Hepatocyte (in vitro differentiated cells): Measurements from ENCODE around the gene KDM4C.

ENCODE experiments used
- EZH2 ChIP-seq: fragments of 200-600 bp; sonication (generic); IDR thresholded peaks from 2 replicates; pipeline ENCODE4 v1.6.1; 2016; ENCODE audit warnings: antibody characterized with exemption, mild to moderate bottlenecking, borderline replicate concordance
- EZH2phosphoT487 ChIP-seq: fragments of 200-600 bp; sonication (generic); IDR thresholded peaks from one replicate; pipeline ENCODE4 v1.6.1; 2018; ENCODE audit warnings: antibody characterized with exemption, mild to moderate bottlenecking, low read depth, moderate library complexity; ENCODE audit not compliant: unreplicated experiment, severe bottlenecking

DNA sequence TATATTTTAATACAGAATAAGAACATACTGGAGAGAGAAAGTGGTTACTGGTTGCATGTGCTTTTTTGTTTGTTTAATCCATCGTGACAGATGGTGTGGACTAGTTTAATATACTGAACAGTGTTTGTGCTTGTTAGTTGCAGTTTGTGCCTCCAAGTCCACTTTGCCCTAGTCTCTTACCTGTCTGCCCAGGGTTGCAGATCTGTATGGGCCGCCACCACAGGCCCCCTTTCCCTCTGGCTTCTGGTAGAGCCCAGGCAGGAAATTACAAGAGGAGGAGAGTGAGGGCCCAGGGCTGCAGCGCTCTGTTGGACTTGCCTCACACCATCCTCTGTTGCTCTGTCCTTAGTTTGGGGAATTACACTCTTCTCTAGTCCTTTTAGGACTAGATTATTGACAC is 166.4 kb downstream of the KDM4C start:
- TF ChIP-seq EZH2: no peak
- no peak for TF ChIP-seq EZH2phosphoT487
